Transverse colon (tissue), 4 donors: ENCODE measurements around the gene FRS3. TPM values are rescaled to one million over a fixed set of nuclear protein-coding genes. Genes with fewer than 3 reads are reported as not detected.
A peak's percentile ranks its signal among the peaks of the same experiment; 100 is the strongest.
"Not testable (repeated sequence)": the region's sequence is repeated elsewhere in the genome, so short reads cannot be mapped to it uniquely, and the experiment has no call there.

Experiments used
- DNase-seq: peaks from one replicate; pipeline ENCODE4 v3.0.0-alpha.2; 2019
- H3K27ac ChIP-seq, 4 donors: fragments of 200-600 bp; sonication (generic); 2 replicates each; pipeline ENCODE4 v1.5.1; 2016 to 2018; ENCODE audit warnings: inconsistent platforms in 4 of 4
- H3K27me3 ChIP-seq: fragments of 200-600 bp; sonication (generic); 2 replicates; pipeline ENCODE4 v1.5.1; 2017; ENCODE audit warnings: inconsistent platforms
- H3K36me3 ChIP-seq, 4 donors: fragments of 200-600 bp; sonication (generic); 2 replicates each; pipeline ENCODE4 v1.5.1; 2017 to 2019; ENCODE audit warnings: inconsistent platforms in 4 of 4
- H3K4me1 ChIP-seq, 4 donors: fragments of 200-600 bp; sonication (generic); 2 replicates each; pipeline ENCODE4 v1.5.1; 2017 to 2020; ENCODE audit warnings: inconsistent platforms in 4 of 4
- H3K4me3 ChIP-seq, 4 donors: fragments of 200-600 bp; sonication (generic); 1 replicate in 1 of 4; 2 replicates in 3 of 4; pipeline versions ENCODE4 v1.5.1 to v1.6.1; 2017 to 2019; ENCODE audit warnings: inconsistent platforms in 4 of 4
- H3K9me3 ChIP-seq, 2 donors: fragments of 200-600 bp; sonication (generic); 2 replicates each; pipeline ENCODE4 v1.5.1; 2017 to 2019; ENCODE audit warnings: inconsistent platforms in 2 of 2
- EP300 ChIP-seq: sonication (generic); formaldehyde crosslinking; IDR thresholded peaks from one replicate; pipeline ENCODE4 v1.6.1; 2017; ENCODE audit warnings: antibody characterized with exemption, low read depth
- POLR2A ChIP-seq: fragments of 450-650 bp; IDR thresholded peaks from one replicate; pipeline ENCODE4 v1.6.1; 2016; ENCODE audit warnings: antibody characterized with exemption, mild to moderate bottlenecking, moderate library complexity
- POLR2AphosphoS5 ChIP-seq, 3 donors: sonication (generic); formaldehyde crosslinking; IDR thresholded peaks; one replicate each; pipeline ENCODE4 v1.6.1; 2016; ENCODE audit warnings: antibody characterized with exemption in 3 of 3
- WGBS, 2 donors: methylation state at CpG; one replicate each; pipeline ENCODE4 v1.1.5; 2018; ENCODE audit warnings: low coverage in 1 of 2; 5-methylcytosine and 5-hydroxymethylcytosine counted together
- in situ Hi-C, 4 donors: fragments of 200-750 bp; cut with MboI; loops; one replicate each; pipeline versions ENCODE4 v1.15.0 to v1.15.1; 2017; ENCODE audit warnings: low sequenced_read_pairs in 3 of 4, low pct_ligation_motif_present in 1 of 4, low pct_unique_long_range_greater_than_20kb in 1 of 4
- intact Hi-C: fragments of 100-400 bp; cut with DNase I; formaldehyde crosslinking; loops from one replicate; pipeline ENCODE4 v1.15.1; 2023; ENCODE audit warnings: low total_unique reads
- total RNA-seq, 4 donors: library from RNA; depleted of rRNA; stranded (reverse); fragments of >200 nt; gene quantifications; one replicate each; pipeline ENCODE4 v1.1.0, GENCODE V29; 2016
- TF ChIP-seq, protein P1 (sequence below), 5 experiments: fragments of 200-600 bp in 3 of 5; fragments of 450-650 bp in 2 of 5; sonication (generic) in 3 of 5; IDR thresholded peaks; 1 replicate in 2 of 5; 2 replicates in 3 of 5; pipeline ENCODE4 v1.5.1; 2016 to 2017; ENCODE audit warnings: antibody characterized with exemption in 5 of 5, inconsistent platforms in 3 of 5, mild to moderate bottlenecking in 2 of 5, moderate library complexity in 1 of 5

The FRS3 gene
- total RNA-seq, 4 donors from 2014 or later = 2.8 to 4.5 (median 3.2) TPM

DNA sequence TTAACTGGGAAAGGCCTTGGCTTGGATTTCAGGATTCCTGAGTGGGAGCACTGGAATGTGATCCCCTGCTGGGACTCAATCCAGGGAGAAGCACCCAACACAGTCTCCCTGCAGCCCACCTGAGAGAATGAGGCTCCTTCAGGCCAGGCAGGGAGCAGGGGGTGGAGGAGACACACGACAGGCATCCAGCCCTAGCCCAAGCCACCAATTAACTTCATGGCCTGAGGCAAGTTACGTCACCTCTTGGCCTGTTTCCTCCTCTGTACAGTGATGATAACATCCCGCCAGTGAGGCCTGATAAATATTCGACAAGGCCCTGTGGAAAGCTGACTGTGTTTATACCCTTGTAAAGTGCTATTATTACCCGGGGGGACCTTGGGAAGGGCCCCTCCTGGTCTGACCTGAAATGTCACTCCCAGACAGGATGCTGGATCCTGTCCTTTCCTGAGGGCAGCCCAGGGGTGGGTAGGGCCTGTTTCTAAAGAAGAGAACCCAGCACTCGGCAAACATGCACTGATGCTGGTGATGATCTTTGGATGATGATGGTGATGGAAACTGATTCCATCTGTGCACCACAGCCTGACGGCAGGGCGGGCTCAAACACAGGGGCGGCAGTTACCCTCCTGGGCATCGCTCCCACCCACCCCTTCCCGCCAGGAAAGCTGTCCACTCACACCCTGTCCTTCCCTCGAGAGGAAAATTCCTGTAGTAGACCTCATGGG, 12.4 kb downstream of the FRS3 start:
- TF ChIP-seq, protein P1, sequence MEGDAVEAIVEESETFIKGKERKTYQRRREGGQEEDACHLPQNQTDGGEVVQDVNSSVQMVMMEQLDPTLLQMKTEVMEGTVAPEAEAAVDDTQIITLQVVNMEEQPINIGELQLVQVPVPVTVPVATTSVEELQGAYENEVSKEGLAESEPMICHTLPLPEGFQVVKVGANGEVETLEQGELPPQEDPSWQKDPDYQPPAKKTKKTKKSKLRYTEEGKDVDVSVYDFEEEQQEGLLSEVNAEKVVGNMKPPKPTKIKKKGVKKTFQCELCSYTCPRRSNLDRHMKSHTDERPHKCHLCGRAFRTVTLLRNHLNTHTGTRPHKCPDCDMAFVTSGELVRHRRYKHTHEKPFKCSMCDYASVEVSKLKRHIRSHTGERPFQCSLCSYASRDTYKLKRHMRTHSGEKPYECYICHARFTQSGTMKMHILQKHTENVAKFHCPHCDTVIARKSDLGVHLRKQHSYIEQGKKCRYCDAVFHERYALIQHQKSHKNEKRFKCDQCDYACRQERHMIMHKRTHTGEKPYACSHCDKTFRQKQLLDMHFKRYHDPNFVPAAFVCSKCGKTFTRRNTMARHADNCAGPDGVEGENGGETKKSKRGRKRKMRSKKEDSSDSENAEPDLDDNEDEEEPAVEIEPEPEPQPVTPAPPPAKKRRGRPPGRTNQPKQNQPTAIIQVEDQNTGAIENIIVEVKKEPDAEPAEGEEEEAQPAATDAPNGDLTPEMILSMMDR (IDR thresholded peaks at IDR 0.05) = no peak
- TF ChIP-seq POLR2AphosphoS5 (IDR thresholded peaks at IDR 0.05) (no peak), EP300 (no peak), POLR2A (no peak)
- Histone ChIP-seq H3K27ac (no peak overlapping the region), H3K4me1 (peaks cover 0 to 13% (median 6%) of the 10 kb centered on the region in 4 donors), H3K9me3 (no peaks in the 10 kb centered on the region), H3K27me3 (no peaks in the 10 kb centered on the region), H3K4me3 (no peak overlapping the region), H3K36me3 (peaks cover 0 to 19% (median 8%) of the 10 kb centered on the region in 4 donors)
- in situ Hi-C loops = no loop called here
- 8 to 56% methylated on average over 2 to 12 of the region's 12 CpGs for WGBS, 2 donors
- peak; percentile 43 for DNase-seq
- intact Hi-C loops = no loop called here

- H3K36me3 ChIP-seq, H3K27ac ChIP-seq, H3K27me3 ChIP-seq, DNase-seq, H3K9me3 ChIP-seq, H3K4me3 ChIP-seq, intact Hi-C loops, in situ Hi-C loops: not testable (repeated sequence)
- 94 to 100% methylated on average over 1 to 4 of the region's 4 CpGs for WGBS, 2 donors
- H3K4me1 ChIP-seq = peaks cover 0 to 13% (median 6%) of the 10 kb centered on the region in 4 donors
Observed at GRCh38 chr6:41766043-41766664, 13.5 kb downstream of the FRS3 start.

GRCh38 chr6:41763470-41763869, 16.2 kb downstream of the FRS3 start:
- WGBS, 2 donors = 36 to 50% methylated on average over 1 to 2 of the region's 2 CpGs

GRCh38 chr6:41759905-41760579, 19.7 kb downstream of the FRS3 start:
- in situ Hi-C loops (no loop called here), intact Hi-C loops (no loop called here)
- Histone ChIP-seq H3K4me3 (no peak overlapping the region), H3K9me3 (no peaks in the 10 kb centered on the region), H3K4me1 (no peaks in the 10 kb centered on the region), H3K27me3 (no peaks in the 10 kb centered on the region), H3K27ac (no peak overlapping the region), H3K36me3 (no peaks in the 10 kb centered on the region)
- WGBS, 2 donors = 88% methylated on average over 2 of the region's 2 CpGs; no CpG with 5 or more reads in 1 of the 2 donors
- no peak for DNase-seq
- TF ChIP-seq POLR2AphosphoS5 (IDR thresholded peaks at IDR 0.05) (no peak), POLR2A (no peak), EP300 (no peak)
- TF ChIP-seq, protein P1 (IDR thresholded peaks at IDR 0.05) = no peak

More at GRCh38 chr6:41763470-41763869, 16.2 kb downstream of the FRS3 start:
- no peak for TF ChIP-seq POLR2AphosphoS5 (IDR thresholded peaks at IDR 0.05)
- no peak for TF ChIP-seq EP300
- no peak for TF ChIP-seq POLR2A
- TF ChIP-seq, protein P1 (IDR thresholded peaks at IDR 0.05) = no peak
- Histone ChIP-seq H3K27me3 (no peaks in the 10 kb centered on the region), H3K4me1 (peaks cover 0 to 8% (median 0%) of the 10 kb centered on the region in 4 donors), H3K36me3 (no peaks in the 10 kb centered on the region), H3K9me3 (no peaks in the 10 kb centered on the region), H3K4me3 (no peak overlapping the region), H3K27ac (no peak overlapping the region)
- intact Hi-C loops (no loop called here), in situ Hi-C loops (no loop called here)
- DNase-seq = no peak
